GM23338 (cell line): ENCODE results near the gene EML3. TPM values are rescaled to one million over a fixed set of nuclear protein-coding genes. Genes with fewer than 3 reads are reported as not detected.

Experiments used
- CTCF ChIP-seq, 2 experiments: fragments of 200-600 bp in 1 of 2; sonication (generic) in 1 of 2; conservative IDR thresholded peaks; 2 replicates each; pipeline versions ENCODE4 v1.5.1 to v1.6.1; 2016 to 2017; ENCODE audit warnings: antibody characterized with exemption in 2 of 2, low read depth in 2 of 2, mild to moderate bottlenecking in 2 of 2, moderate library complexity in 1 of 2
- STAT1 ChIP-seq: IDR thresholded peaks from one replicate; pipeline ENCODE4 v1.6.1; 2016; ENCODE audit warnings: antibody characterized with exemption; ENCODE audit not compliant: unreplicated experiment
- microRNA-seq: library from miRNA; unstranded; fragments of <30 nt; microRNA quantifications from one replicate; pipeline ENCODE4, GENCODE V29; 2017
- polyA plus RNA-seq: library from polyadenylated mRNA; unstranded; fragments of >200 nt; fragmentation: Nextera tagmentation; extraction: Ambion mirVana; gene quantifications from 2 replicates; pipeline ENCODE4 v1.2.1, GENCODE V29; 2016
- small RNA-seq: library from RNA; depleted of rRNA; stranded (forward); fragments of <200 nt; gene quantifications from one replicate; pipeline ENCODE3, GENCODE V24; 2014; ENCODE audit warnings: low replicate concordance
- total RNA-seq: library from RNA; depleted of rRNA; stranded (reverse); fragments of >200 nt; shearing (Covaris generic); gene quantifications from 2 replicates; pipeline ENCODE4 v1.2.3, GENCODE V29; 2014; rRNA removed
- TF ChIP-seq, protein P1 (sequence below): IDR thresholded peaks from 2 replicates; pipeline ENCODE4 v1.6.1; 2016; ENCODE audit warnings: antibody characterized with exemption

EML3 gene
- total and polyA plus RNA-seq, 2 experiments from 2014 or later: 15.4 to 17.1 TPM

DNA sequence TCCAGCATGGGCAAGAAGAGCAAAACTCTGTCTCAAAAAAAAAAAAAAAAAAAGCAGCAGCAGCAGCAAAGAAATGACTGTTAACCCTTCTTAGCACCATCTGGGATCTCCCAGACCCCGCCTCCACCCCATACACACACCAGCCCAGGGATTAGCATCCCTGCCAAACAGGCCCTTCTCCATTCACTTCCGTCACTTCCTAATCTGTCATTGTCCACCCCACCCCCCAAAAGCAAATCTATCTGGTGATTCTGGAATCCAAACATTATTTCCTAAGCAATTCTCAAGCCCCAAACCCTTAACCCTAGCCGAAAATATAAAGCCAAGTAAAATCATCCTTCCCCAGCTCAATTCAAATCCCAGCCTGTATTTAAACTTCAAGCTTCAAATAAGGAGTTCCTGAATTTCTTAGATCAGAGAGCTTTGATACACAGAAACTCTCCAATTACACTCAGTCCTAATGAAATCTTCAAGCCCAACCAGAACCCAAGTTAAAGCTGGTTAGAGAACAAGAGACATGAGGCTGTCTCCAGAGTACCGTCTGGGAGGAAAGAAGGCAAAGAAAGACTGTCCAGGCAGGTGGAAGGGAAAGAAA lies 60.0 kb downstream of the EML3 start (continued):
- TF ChIP-seq STAT1 (no peak), CTCF (conservative IDR thresholded peaks at IDR 0.05; ENCODE audit: low read depth in 2 of 2) (no peak)
- TF ChIP-seq, protein P1, sequence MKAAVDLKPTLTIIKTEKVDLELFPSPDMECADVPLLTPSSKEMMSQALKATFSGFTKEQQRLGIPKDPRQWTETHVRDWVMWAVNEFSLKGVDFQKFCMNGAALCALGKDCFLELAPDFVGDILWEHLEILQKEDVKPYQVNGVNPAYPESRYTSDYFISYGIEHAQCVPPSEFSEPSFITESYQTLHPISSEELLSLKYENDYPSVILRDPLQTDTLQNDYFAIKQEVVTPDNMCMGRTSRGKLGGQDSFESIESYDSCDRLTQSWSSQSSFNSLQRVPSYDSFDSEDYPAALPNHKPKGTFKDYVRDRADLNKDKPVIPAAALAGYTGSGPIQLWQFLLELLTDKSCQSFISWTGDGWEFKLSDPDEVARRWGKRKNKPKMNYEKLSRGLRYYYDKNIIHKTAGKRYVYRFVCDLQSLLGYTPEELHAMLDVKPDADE: no peak

Small RNA genes within 50 kb of the gene (microRNA-seq; reads per million reads assigned to microRNA genes)
- gene MIR6747: 0.89 reads per million

Small RNA genes within 50 kb of the gene (small RNA-seq; reads per million reads assigned to genes)
- not detected for gene AP001458.1
- gene EEF1G: not detected
- gene MIR6747: 0.07 reads per million

Other genes with a start within 250 kb of the EML3 start
- not detected in 2 replicates for gene SCGB1A1, start 193.7 kb downstream of the EML3 start, total RNA-seq
- not detected in 2 replicates for gene SCGB1A1, start 193.7 kb downstream of the EML3 start, polyA plus RNA-seq
- gene AHNAK, start 66.0 kb downstream of the EML3 start, total RNA-seq: 1.7 and 2.1 TPM in 2 replicates
- gene AHNAK, start 66.0 kb downstream of the EML3 start, polyA plus RNA-seq: 0.91 and 1.1 TPM in 2 replicates
- 1,200 and 1,316 TPM in 2 replicates for gene EEF1G, start 38.9 kb downstream of the EML3 start, total RNA-seq
- gene EEF1G, start 38.9 kb downstream of the EML3 start, polyA plus RNA-seq: 696 and 736 TPM in 2 replicates
- 15.2 and 22.2 TPM in 2 replicates for gene TUT1, start 21.3 kb downstream of the EML3 start, total RNA-seq
- gene TUT1, start 21.3 kb downstream of the EML3 start, polyA plus RNA-seq: 12.8 and 14.0 TPM in 2 replicates
- 93.6 and 102 TPM in 2 replicates for gene MTA2, start 10.9 kb downstream of the EML3 start, total RNA-seq
- 22.1 and 22.9 TPM in 2 replicates for gene MTA2, start 10.9 kb downstream of the EML3 start, polyA plus RNA-seq
- 0.24 TPM in 1 of 2 replicates, not detected in the other for gene ROM1, start 482 bp upstream of the EML3 start, total RNA-seq
- gene ROM1, start 482 bp upstream of the EML3 start, polyA plus RNA-seq: 0.65 and 0.89 TPM in 2 replicates
- gene B3GAT3, start 9.2 kb upstream of the EML3 start, total RNA-seq: 18.4 and 21.1 TPM in 2 replicates
- 16.4 and 16.6 TPM in 2 replicates for gene B3GAT3, start 9.2 kb upstream of the EML3 start, polyA plus RNA-seq
- 267 and 272 TPM in 2 replicates for gene GANAB, start 33.8 kb upstream of the EML3 start, total RNA-seq
- 76.8 and 82.3 TPM in 2 replicates for gene GANAB, start 33.8 kb upstream of the EML3 start, polyA plus RNA-seq
- gene INTS5, start 40.5 kb upstream of the EML3 start, total RNA-seq: 33.4 and 37.2 TPM in 2 replicates
- gene INTS5, start 40.5 kb upstream of the EML3 start, polyA plus RNA-seq: 5.7 TPM in 2 replicates
- 110 and 132 TPM in 2 replicates for gene C11orf98, start 52.4 kb upstream of the EML3 start, total RNA-seq
- 479 and 507 TPM in 2 replicates for gene C11orf98, start 52.4 kb upstream of the EML3 start, polyA plus RNA-seq
- gene CSKMT, start 52.5 kb upstream of the EML3 start, total RNA-seq: 8.0 and 26.4 TPM in 2 replicates
- gene CSKMT, start 52.5 kb upstream of the EML3 start, polyA plus RNA-seq: 25.6 and 30.0 TPM in 2 replicates
- gene UQCC3, start 58.9 kb upstream of the EML3 start, total RNA-seq: 13.0 and 15.9 TPM in 2 replicates
- 53.9 and 54.7 TPM in 2 replicates for gene UQCC3, start 58.9 kb upstream of the EML3 start, polyA plus RNA-seq
- gene LBHD1, start 59.5 kb upstream of the EML3 start, total RNA-seq: 2.8 TPM in 2 replicates
- gene LBHD1, start 59.5 kb upstream of the EML3 start, polyA plus RNA-seq: 1.5 and 2.9 TPM in 2 replicates
- 62.0 and 132 TPM in 2 replicates for gene UBXN1, start 66.3 kb upstream of the EML3 start, total RNA-seq
- gene UBXN1, start 66.3 kb upstream of the EML3 start, polyA plus RNA-seq: 126 and 132 TPM in 2 replicates
- 0.12 and 0.21 TPM in 2 replicates for gene LRRN4CL, start 76.8 kb upstream of the EML3 start, total RNA-seq
- gene LRRN4CL, start 76.8 kb upstream of the EML3 start, polyA plus RNA-seq: 0.08 and 0.10 TPM in 2 replicates
- 49.0 and 60.2 TPM in 2 replicates for gene BSCL2, start 94.6 kb upstream of the EML3 start, total RNA-seq
- gene BSCL2, start 94.6 kb upstream of the EML3 start, polyA plus RNA-seq: 81.7 and 91.5 TPM in 2 replicates
- gene GNG3, start 94.9 kb upstream of the EML3 start, total RNA-seq: 0.82 and 2.1 TPM in 2 replicates
- 5.7 and 7.2 TPM in 2 replicates for gene GNG3, start 94.9 kb upstream of the EML3 start, polyA plus RNA-seq
- gene HNRNPUL2, start 114.7 kb upstream of the EML3 start, total RNA-seq: 18.3 and 21.7 TPM in 2 replicates
- gene HNRNPUL2, start 114.7 kb upstream of the EML3 start, polyA plus RNA-seq: 9.4 and 10.9 TPM in 2 replicates
- gene TTC9C, start 115.7 kb upstream of the EML3 start, total RNA-seq: 27.5 and 51.4 TPM in 2 replicates
- 42.0 and 42.6 TPM in 2 replicates for gene TTC9C, start 115.7 kb upstream of the EML3 start, polyA plus RNA-seq
- gene ZBTB3, start 141.4 kb upstream of the EML3 start, total RNA-seq: 82.6 and 91.7 TPM in 2 replicates
- gene ZBTB3, start 141.4 kb upstream of the EML3 start, polyA plus RNA-seq: 47.8 and 52.2 TPM in 2 replicates
- 101 and 117 TPM in 2 replicates for gene POLR2G, start 148.8 kb upstream of the EML3 start, total RNA-seq
- 193 and 196 TPM in 2 replicates for gene POLR2G, start 148.8 kb upstream of the EML3 start, polyA plus RNA-seq
- gene TAF6L, start 158.6 kb upstream of the EML3 start, total RNA-seq: 30.6 and 50.6 TPM in 2 replicates
- 21.8 and 23.0 TPM in 2 replicates for gene TAF6L, start 158.6 kb upstream of the EML3 start, polyA plus RNA-seq
- gene TMEM179B, start 174.6 kb upstream of the EML3 start, total RNA-seq: 15.3 and 17.5 TPM in 2 replicates
- gene TMEM179B, start 174.6 kb upstream of the EML3 start, polyA plus RNA-seq: 10.6 and 16.9 TPM in 2 replicates
- 35.6 and 46.1 TPM in 2 replicates for gene TMEM223, start 179.2 kb upstream of the EML3 start, total RNA-seq
- 59.6 and 69.1 TPM in 2 replicates for gene TMEM223, start 179.2 kb upstream of the EML3 start, polyA plus RNA-seq
- gene NXF1, start 192.7 kb upstream of the EML3 start, total RNA-seq: 31.8 and 33.8 TPM in 2 replicates
- gene NXF1, start 192.7 kb upstream of the EML3 start, polyA plus RNA-seq: 31.1 and 31.7 TPM in 2 replicates
- gene STX5, start 219.3 kb upstream of the EML3 start, total RNA-seq: 15.0 and 22.2 TPM in 2 replicates
- 7.4 and 7.7 TPM in 2 replicates for gene STX5, start 219.3 kb upstream of the EML3 start, polyA plus RNA-seq
- not detected in 2 replicates for gene TEX54, start 220.1 kb upstream of the EML3 start, total RNA-seq
- gene TEX54, start 220.1 kb upstream of the EML3 start, polyA plus RNA-seq: 1.3 and 1.9 TPM in 2 replicates
- 109 and 136 TPM in 2 replicates for gene WDR74, start 226.8 kb upstream of the EML3 start, total RNA-seq
- 94.4 and 95.8 TPM in 2 replicates for gene WDR74, start 226.8 kb upstream of the EML3 start, polyA plus RNA-seq